SU-DHL-6 (cell line): Measurements from ENCODE around the gene SLC24A3.

Source experiments
- H2AFZ ChIP-seq: fragments of 200-600 bp; sonication (generic); 2 replicates; pipeline ENCODE4 v1.6.1; 2014; ENCODE audit warnings: low read depth, mild to moderate bottlenecking, moderate library complexity, mixed read lengths, antibody characterized with exemption, low read length; ENCODE audit not compliant: severe bottlenecking
- H3F3A ChIP-seq: fragments of 200-600 bp; shearing (Covaris generic); 2 replicates; pipeline ENCODE4 v1.6.0; 2016; ENCODE audit warnings: antibody characterized with exemption, mild to moderate bottlenecking; ENCODE audit not compliant: insufficient read depth
- H3K27ac ChIP-seq: fragments of 200-600 bp; sonication (generic); 2 replicates; pipeline ENCODE4 v1.5.1; 2016; ENCODE audit warnings: low read depth, mild to moderate bottlenecking, low read length, moderate library complexity, mixed read lengths
- H3K27me3 ChIP-seq: fragments of 200-600 bp; sonication (generic), shearing (Covaris generic); 2 replicates; pipeline ENCODE4 v1.6.0; 2014; ENCODE audit warnings: mild to moderate bottlenecking, low read length
- H3K36me3 ChIP-seq: fragments of 200-600 bp; sonication (generic); 2 replicates; pipeline ENCODE4 v1.6.1; 2014; ENCODE audit warnings: mild to moderate bottlenecking, low read length, mixed read lengths
- H3K4me2 ChIP-seq: fragments of 300-600, 200-600 bp; shearing (Covaris generic), sonication (generic); 2 replicates; pipeline ENCODE4 v1.6.0; 2014; ENCODE audit warnings: low read length, low read depth, mild to moderate bottlenecking; ENCODE audit not compliant: poor library complexity, severe bottlenecking
- H3K4me3 ChIP-seq: fragments of 200-600 bp; sonication (generic); 2 replicates; pipeline ENCODE4 v1.5.1; 2014; ENCODE audit warnings: antibody characterized with exemption, low read length, mild to moderate bottlenecking, mixed read lengths; ENCODE audit not compliant: insufficient read depth, poor library complexity, severe bottlenecking
- H3K79me2 ChIP-seq: fragments of 200-600 bp; sonication (generic); 2 replicates; pipeline ENCODE4 v1.6.1; 2014; ENCODE audit warnings: mild to moderate bottlenecking, low read length, moderate library complexity; ENCODE audit not compliant: insufficient read depth
- H3K9ac ChIP-seq: fragments of 200-600 bp; sonication (generic); 2 replicates; pipeline ENCODE4 v1.7.0; 2014; ENCODE audit warnings: mild to moderate bottlenecking, low read length
- H3K9me2 ChIP-seq: fragments of 200-600 bp; sonication (generic); replicated peaks from 2 replicates; pipeline ENCODE4 v1.6.1; 2014; ENCODE audit warnings: low read length; ENCODE audit not compliant: insufficient read depth
- H3K9me3 ChIP-seq: fragments of 200-600 bp; sonication (generic); 2 replicates; pipeline ENCODE4 v1.6.1; 2014; ENCODE audit warnings: low read length, mixed read lengths; ENCODE audit not compliant: insufficient read depth
- H4K20me1 ChIP-seq: fragments of 200-600 bp; sonication (generic); 2 replicates; pipeline ENCODE4 v1.6.1; 2014; ENCODE audit warnings: low read depth, mild to moderate bottlenecking, antibody characterized with exemption, low read length, moderate library complexity, mixed read lengths
- CTCF ChIP-seq: fragments of 200-600 bp; sonication (generic); IDR thresholded peaks from one replicate; pipeline ENCODE4 v1.5.1; 2017; ENCODE audit warnings: antibody characterized with exemption, mild to moderate bottlenecking, low read length, moderate library complexity; ENCODE audit not compliant: insufficient read depth, poor library complexity, severe bottlenecking
- EZH2phosphoT487 ChIP-seq: fragments of 200-600 bp; sonication (generic), shearing (Covaris generic); conservative IDR thresholded peaks from 2 replicates; pipeline ENCODE4 v1.6.1; 2018; ENCODE audit warnings: mild to moderate bottlenecking, antibody characterized with exemption, low read length, moderate library complexity, mixed read lengths

SLC24A3 gene

GRCh38 chr20:19301142-19301541 lies 88.7 kb downstream of the SLC24A3 start:
- H4K20me1 ChIP-seq: no peaks in the 10 kb centered on the region
- TF ChIP-seq EZH2phosphoT487 (no peak), CTCF (no peak)
- no peak overlapping the region for H2AFZ ChIP-seq
- H3K79me2 ChIP-seq: no peaks in the 10 kb centered on the region
- H3K27ac ChIP-seq: no peak overlapping the region
- no peak overlapping the region for H3K4me2 ChIP-seq
- H3K36me3 ChIP-seq: no peaks in the 10 kb centered on the region
- no peak overlapping the region for H3K9ac ChIP-seq
- no peaks in the 10 kb centered on the region for H3K9me3 ChIP-seq
- no peaks in the 10 kb centered on the region for H3K27me3 ChIP-seq
- H3K9me2 ChIP-seq: 0 out of 2 replicates have a peak, but pooled peaks cover 4% of the 10 kb centered on the region
- H3K4me3 ChIP-seq: no peak overlapping the region
- H3F3A ChIP-seq: no peaks in the 10 kb centered on the region

DNA sequence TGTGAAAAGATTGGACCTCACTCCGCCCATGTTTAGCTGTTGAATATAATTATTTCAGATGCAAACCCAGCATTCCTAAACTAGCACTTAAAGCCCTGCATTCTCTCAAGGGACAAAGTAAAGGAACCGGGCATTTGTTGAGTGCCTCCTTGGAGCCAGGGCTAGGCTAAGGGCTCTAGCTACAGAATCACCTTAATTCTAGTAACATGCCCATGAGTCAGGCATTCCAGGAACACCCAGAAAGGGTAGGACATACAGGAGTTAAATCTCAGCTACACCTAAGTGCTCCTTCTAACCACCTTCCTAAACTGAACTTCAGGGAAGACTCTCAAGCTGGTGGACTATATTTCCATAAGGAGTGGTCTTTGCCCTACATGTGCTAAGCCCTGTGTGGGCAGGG lies 89.4 kb downstream of the SLC24A3 start:
- no peaks in the 10 kb centered on the region for H3F3A ChIP-seq
- no peak overlapping the region for H3K27ac ChIP-seq
- no peak overlapping the region for H3K9ac ChIP-seq
- H3K9me3 ChIP-seq: no peaks in the 10 kb centered on the region
- H2AFZ ChIP-seq: no peak overlapping the region
- TF ChIP-seq EZH2phosphoT487 (no peak), CTCF (no peak)
- H3K79me2 ChIP-seq: no peaks in the 10 kb centered on the region
- no peak overlapping the region for H3K4me3 ChIP-seq
- H3K27me3 ChIP-seq: no peaks in the 10 kb centered on the region
- no peaks in the 10 kb centered on the region for H4K20me1 ChIP-seq
- H3K4me2 ChIP-seq: no peak overlapping the region
- no peaks in the 10 kb centered on the region for H3K36me3 ChIP-seq
- H3K9me2 ChIP-seq: 0 out of 2 replicates have a peak, but pooled peaks cover 4% of the 10 kb centered on the region

- no peaks in the 10 kb centered on the region for H3K9me2 ChIP-seq
- no peak overlapping the region for H3K4me2 ChIP-seq
- no peaks in the 10 kb centered on the region for H4K20me1 ChIP-seq
- H3K79me2 ChIP-seq: no peaks in the 10 kb centered on the region
- no peaks in the 10 kb centered on the region for H3K36me3 ChIP-seq
- H2AFZ ChIP-seq: no peak overlapping the region
- no peaks in the 10 kb centered on the region for H3K27me3 ChIP-seq
- TF ChIP-seq CTCF (no peak), EZH2phosphoT487 (no peak)
- H3K27ac ChIP-seq: no peak overlapping the region
- H3K9me3 ChIP-seq: no peaks in the 10 kb centered on the region
- no peak overlapping the region for H3K9ac ChIP-seq
- no peak overlapping the region for H3K4me3 ChIP-seq
- H3F3A ChIP-seq: no peaks in the 10 kb centered on the region
Observed at GRCh38 chr20:19302714-19303113, 90.3 kb downstream of the SLC24A3 start.

DNA sequence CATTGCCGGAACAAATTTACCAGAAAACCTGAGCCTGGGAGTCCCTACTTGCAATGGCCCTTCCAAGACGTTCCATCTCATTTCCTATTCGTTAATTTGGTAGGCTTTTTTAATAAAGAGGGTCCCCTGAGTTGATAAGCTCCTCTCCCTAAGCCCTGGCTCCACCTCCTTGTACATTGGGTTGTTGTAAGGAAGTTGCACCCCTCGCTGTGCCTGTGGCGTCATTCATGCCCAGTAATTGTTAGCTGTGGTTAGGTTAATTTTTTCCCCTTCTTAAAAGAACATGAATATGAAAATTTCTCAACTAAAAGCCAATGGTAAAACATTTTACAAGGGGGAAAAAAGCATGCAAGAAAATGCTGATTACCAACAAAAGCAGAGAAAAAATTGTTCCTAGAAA lies 91.9 kb downstream of the SLC24A3 start:
- no peaks in the 10 kb centered on the region for H4K20me1 ChIP-seq
- H3K79me2 ChIP-seq: no peaks in the 10 kb centered on the region
- no peak overlapping the region for H2AFZ ChIP-seq
- no peaks in the 10 kb centered on the region for H3K36me3 ChIP-seq
- no peaks in the 10 kb centered on the region for H3K9me2 ChIP-seq
- H3K9ac ChIP-seq: no peak overlapping the region
- H3K27me3 ChIP-seq: no peaks in the 10 kb centered on the region
- H3K27ac ChIP-seq: no peak overlapping the region
- H3K9me3 ChIP-seq: no peaks in the 10 kb centered on the region
- H3F3A ChIP-seq: no peaks in the 10 kb centered on the region
- TF ChIP-seq EZH2phosphoT487 (no peak), CTCF (no peak)
- no peak overlapping the region for H3K4me3 ChIP-seq
- H3K4me2 ChIP-seq: no peak overlapping the region
